22Rv1 (cell line): ENCODE measurements around the gene CPA3.

Experiments
- CTCF ChIP-seq: fragments of 450-650 bp; IDR thresholded peaks from 2 replicates; pipeline ENCODE4 v1.5.1; 2017; ENCODE audit warnings: mild to moderate bottlenecking
- ZFX ChIP-seq: fragments of 450-650 bp; IDR thresholded peaks from 2 replicates; pipeline ENCODE4 v1.6.1; 2017; ENCODE audit warnings: antibody characterized with exemption, borderline replicate concordance

GRCh38 chr3:148820361-148821245 lies 44.5 kb upstream of the CPA3 start:
- TF ChIP-seq CTCF (no peak), ZFX (no peak)
